Common myeloid progenitor, CD34-positive (primary cell): Measurements from ENCODE around the gene SLC6A6.
A peak's percentile ranks its signal among the peaks of the same experiment; 100 is the strongest.

Source experiments
- CTCF ChIA-PET: fragments of 350-600 bp; sonication (Branson Sonifier 250); formaldehyde crosslinking; loops from one replicate; lab custom pipeline; 2021; ENCODE audit warnings: antibody characterized with exemption; lab: Charles Lee
- POLR2A ChIA-PET: fragments of 350-600 bp; sonication (Branson Sonifier 250); formaldehyde crosslinking; loops from one replicate; lab custom pipeline; 2021; ENCODE audit warnings: antibody characterized with exemption; lab: Charles Lee
- DNase-seq, 3 donors: peaks; one replicate each; pipeline versions ENCODE4 v3.0.0 to v3.0.0-alpha.2; 2013
- H3K27ac ChIP-seq, 2 experiments: 1 replicate in 1 of 2; 2 replicates in 1 of 2; pipeline ENCODE4 v1.7.0; 2013; ENCODE audit warnings: inconsistent platforms in 2 of 2, low read length in 2 of 2, mild to moderate bottlenecking in 2 of 2, low read depth in 1 of 2, moderate library complexity in 1 of 2; ENCODE audit not compliant: severe bottlenecking in 2 of 2, insufficient read depth in 1 of 2, poor library complexity in 1 of 2
- H3K27me3 ChIP-seq, 5 experiments: replicated peaks in 2 of 5; 1 replicate in 3 of 5; 2 replicates in 2 of 5; pipeline versions ENCODE4 v1.6.1 to v1.7.0; 2013; ENCODE audit warnings: low read length in 4 of 5, mild to moderate bottlenecking in 2 of 5, moderate library complexity in 2 of 5, inconsistent platforms in 1 of 5; ENCODE audit not compliant: insufficient read depth in 5 of 5, control insufficient read depth in 4 of 5
- H3K36me3 ChIP-seq, 4 experiments: 1 replicate in 2 of 4; 2 replicates in 2 of 4; pipeline versions ENCODE4 v1.6.1 to v1.7.0; 2013; ENCODE audit warnings: low read length in 3 of 4, control low read depth in 1 of 4, mild to moderate bottlenecking in 1 of 4; ENCODE audit not compliant: control insufficient read depth in 4 of 4, insufficient read depth in 4 of 4
- H3K4me1 ChIP-seq, 4 experiments: 1 replicate in 3 of 4; 2 replicates in 1 of 4; pipeline versions ENCODE4 v1.6.1 to v1.7.1; 2013; ENCODE audit warnings: low read length in 3 of 4, mild to moderate bottlenecking in 3 of 4, control low read depth in 1 of 4, inconsistent platforms in 1 of 4, moderate library complexity in 1 of 4; ENCODE audit not compliant: control insufficient read depth in 4 of 4, insufficient read depth in 4 of 4; ENCODE audit errors: control extremely low read depth in 1 of 4
- H3K4me3 ChIP-seq, 7 experiments: 1 replicate in 4 of 7; 2 replicates in 3 of 7; pipeline versions ENCODE4 v1.5.1 to v1.7.0; 2013; ENCODE audit warnings: mild to moderate bottlenecking in 7 of 7, low read length in 6 of 7, moderate library complexity in 6 of 7, inconsistent platforms in 2 of 7, low read depth in 2 of 7, control low read depth in 1 of 7; ENCODE audit not compliant: insufficient read depth in 4 of 7, control insufficient read depth in 1 of 7; ENCODE audit errors: extremely low read depth in 1 of 7
- H3K9me3 ChIP-seq, 5 experiments: 1 replicate in 4 of 5; 2 replicates in 1 of 5; pipeline versions ENCODE4 v1.6.1 to v1.7.1; 2013; ENCODE audit warnings: low read length in 4 of 5, mild to moderate bottlenecking in 2 of 5, inconsistent platforms in 1 of 5, low read depth in 1 of 5, moderate library complexity in 1 of 5; ENCODE audit not compliant: control insufficient read depth in 4 of 5, insufficient read depth in 2 of 5; ENCODE audit errors: control extremely low read depth in 1 of 5
- WGBS: methylation state at CpG from one replicate; pipeline ENCODE4 v1.1.5; 2013; ENCODE audit not compliant: insufficient coverage; 5-methylcytosine and 5-hydroxymethylcytosine counted together

SLC6A6 gene

DNA sequence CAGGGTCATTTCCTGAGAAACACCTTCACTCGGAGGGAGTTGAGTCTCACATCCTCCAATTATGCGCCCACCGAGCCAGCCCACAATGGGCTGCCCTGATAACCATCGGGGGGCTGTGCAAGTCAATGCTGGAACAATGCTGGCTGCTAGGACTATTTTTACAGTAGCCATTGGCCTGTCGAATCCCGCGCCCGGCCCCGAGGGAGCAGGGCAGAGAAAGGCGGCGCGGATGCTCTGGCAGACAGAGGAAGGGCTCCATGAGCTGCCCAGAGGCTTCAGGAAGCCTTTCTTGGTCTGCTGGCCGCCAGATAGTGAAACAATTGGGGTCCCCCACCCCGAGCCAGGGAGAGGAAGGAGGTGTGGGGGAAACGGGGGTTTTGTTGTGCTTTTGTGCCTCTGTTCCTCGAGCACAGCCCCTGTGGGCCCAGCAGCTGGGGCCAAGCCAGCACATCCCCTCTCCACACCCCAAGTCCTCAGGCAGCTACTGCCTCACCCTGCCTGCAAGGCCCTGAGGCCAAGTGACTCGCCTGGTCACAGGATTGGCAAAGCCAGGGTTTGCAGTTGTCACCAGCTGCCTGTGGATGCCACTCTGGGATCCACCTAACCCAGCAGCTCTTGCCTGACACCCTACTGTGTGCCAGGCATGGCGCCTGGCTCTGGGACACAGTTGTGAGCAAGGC lies 39.0 kb downstream of the SLC6A6 start:
- Histone ChIP-seq H3K27ac (no peak overlapping the region), H3K9me3 (no peaks in the 10 kb centered on the region), H3K4me1 (peaks cover 13 to 54% (median 43%) of the 10 kb centered on the region in 4 experiments), H3K27me3 (no peaks in the 10 kb centered on the region), H3K4me3 (peak overlapping the region in 2 of 7 experiments; percentile 13 to 40), H3K36me3 (peaks cover 3 to 30% (median 18%) of the 10 kb centered on the region in 4 experiments)
- 29% methylated on average over 16 of the region's 18 CpGs for WGBS
- ChIA-PET POLR2A (no interaction called here), CTCF (interaction anchor here (0.7 to 5.0 kb wide), 10 partner anchors 8 to 240 kb away, joined by 3 to 39 read pairs (median 7); no protein-coding TSS in a partner anchor)
- DNase-seq = peak in 1 of 3 donors; percentile 37

DNA sequence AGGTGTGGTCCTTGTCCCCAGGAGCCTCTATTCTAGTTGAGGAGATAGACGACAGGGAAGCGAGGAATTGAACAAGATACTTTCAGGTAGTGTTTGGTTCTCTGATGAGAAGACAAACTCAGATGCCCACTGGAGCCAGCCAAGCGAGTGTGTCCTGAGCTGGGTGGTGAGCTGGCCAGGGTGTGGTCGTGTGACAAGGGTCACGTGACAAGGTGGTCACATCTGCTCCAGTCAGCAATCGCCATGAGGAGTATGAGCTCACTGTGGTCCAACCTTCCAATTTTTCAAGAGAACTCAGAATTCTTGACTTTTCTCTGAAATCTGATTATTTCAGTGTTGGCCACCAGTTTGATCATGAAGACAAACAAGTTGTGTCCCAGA lies 39.5 kb downstream of the SLC6A6 start:
- Histone ChIP-seq H3K4me1 (peaks cover 13 to 48% (median 40%) of the 10 kb centered on the region in 4 experiments), H3K27ac (no peak overlapping the region), H3K4me3 (no peak overlapping the region), H3K27me3 (no peaks in the 10 kb centered on the region), H3K36me3 (peaks cover 3 to 36% (median 22%) of the 10 kb centered on the region in 4 experiments), H3K9me3 (no peaks in the 10 kb centered on the region)
- POLR2A ChIA-PET = no interaction called here
- CTCF ChIA-PET = interaction anchor here (0.7 to 5.0 kb wide), 10 partner anchors 8 to 240 kb away, joined by 3 to 39 read pairs (median 7); no protein-coding TSS in a partner anchor
- WGBS = 95% methylated on average over 6 of the region's 6 CpGs
- DNase-seq = no peak

DNA sequence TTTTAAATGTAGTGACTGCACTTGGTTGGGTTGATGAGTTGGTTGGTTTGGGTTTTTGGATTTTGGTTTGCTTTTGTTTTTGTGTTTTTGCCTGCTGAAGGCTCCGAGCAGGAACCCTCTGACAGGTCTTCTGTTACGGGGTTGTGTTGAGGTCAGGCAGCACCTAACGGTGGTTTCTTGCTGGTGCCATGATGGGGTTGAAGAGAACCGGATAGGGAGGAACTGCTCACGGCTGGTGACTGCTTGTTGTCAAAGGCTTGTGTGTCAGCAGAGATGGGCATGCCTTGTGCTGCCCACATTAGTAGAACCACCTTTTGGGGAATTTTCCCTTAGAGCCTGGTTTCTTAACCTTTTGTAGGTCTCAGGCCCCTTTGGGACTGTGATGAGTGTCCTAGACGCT lies 42.0 kb downstream of the SLC6A6 start:
- WGBS = 100% methylated on average over 2 of the region's 6 CpGs
- DNase-seq = no peak
- Histone ChIP-seq H3K27me3 (no peaks in the 10 kb centered on the region), H3K9me3 (no peaks in the 10 kb centered on the region), H3K4me3 (no peak overlapping the region), H3K4me1 (peaks cover under 1 to 33% (median 25%) of the 10 kb centered on the region in 4 experiments), H3K27ac (no peak overlapping the region), H3K36me3 (peaks cover 8 to 60% (median 44%) of the 10 kb centered on the region in 4 experiments)
- CTCF ChIA-PET = interaction anchor here (1.3 kb wide), 1 partner anchor 182 kb away, joined by 4 read pairs; no protein-coding TSS in a partner anchor
- POLR2A ChIA-PET = no interaction called here

DNA sequence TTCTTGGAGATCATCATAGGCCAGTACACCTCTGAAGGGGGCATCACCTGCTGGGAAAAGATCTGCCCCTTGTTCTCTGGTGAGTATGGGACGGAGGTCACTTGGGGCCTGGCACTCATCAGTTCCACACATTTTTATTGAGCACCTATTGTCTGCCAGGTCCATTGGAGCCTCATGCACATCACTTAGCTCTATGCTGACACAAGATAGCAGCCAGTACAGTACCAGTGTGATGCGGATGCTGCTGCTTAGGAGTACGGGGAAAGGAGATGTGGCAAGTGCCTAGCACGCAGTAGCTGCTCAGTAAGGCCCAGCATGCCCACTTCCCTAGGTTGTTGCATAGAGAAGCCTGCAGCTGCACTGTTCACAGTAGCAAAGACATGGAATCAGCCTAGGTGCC lies 43.4 kb downstream of the SLC6A6 start:
- 93% methylated on average over 4 of the region's 4 CpGs for WGBS
- no peaks in the 10 kb centered on the region for H3K27me3 ChIP-seq
- DNase-seq = no peak
- H3K4me1 ChIP-seq = peaks cover 0 to 19% (median 11%) of the 10 kb centered on the region in 4 experiments
- CTCF ChIA-PET = interaction anchor here (1.1 to 3.1 kb wide), 3 partner anchors 9 to 242 kb away, joined by 3 to 13 read pairs (median 6); no protein-coding TSS in a partner anchor
- no peaks in the 10 kb centered on the region for H3K9me3 ChIP-seq
- no peak overlapping the region for H3K27ac ChIP-seq
- H3K36me3 ChIP-seq = peaks cover 8 to 71% (median 53%) of the 10 kb centered on the region in 4 experiments
- H3K4me3 ChIP-seq = no peak overlapping the region
- POLR2A ChIA-PET = no interaction called here

DNA sequence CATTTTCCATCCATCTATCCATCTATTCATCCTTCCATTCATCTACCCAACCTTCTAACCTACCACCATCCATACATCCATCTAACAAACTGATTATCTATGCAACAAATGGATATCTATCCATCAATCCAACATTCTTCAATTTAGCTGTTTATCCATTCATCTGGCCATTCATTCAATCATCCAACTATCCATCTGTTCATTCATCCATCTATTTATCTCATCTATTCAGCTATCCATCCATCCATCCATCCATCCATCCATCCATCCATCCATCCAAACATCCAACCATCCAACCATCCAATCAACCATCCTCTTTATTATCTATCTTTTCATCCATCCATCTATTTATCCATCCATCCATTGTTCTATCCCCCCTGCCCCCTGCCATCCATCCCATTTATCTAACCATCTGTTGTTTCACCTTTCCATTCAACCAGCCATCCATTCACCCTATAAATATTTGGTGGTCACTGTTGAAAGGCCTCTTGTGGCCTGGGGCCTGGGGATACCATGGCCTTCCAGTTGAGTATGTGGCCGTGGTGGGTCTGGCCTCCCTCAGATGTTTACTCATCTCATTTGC lies 44.7 kb downstream of the SLC6A6 start:
- H3K36me3 ChIP-seq = peaks cover 8 to 84% (median 65%) of the 10 kb centered on the region in 4 experiments

DNA sequence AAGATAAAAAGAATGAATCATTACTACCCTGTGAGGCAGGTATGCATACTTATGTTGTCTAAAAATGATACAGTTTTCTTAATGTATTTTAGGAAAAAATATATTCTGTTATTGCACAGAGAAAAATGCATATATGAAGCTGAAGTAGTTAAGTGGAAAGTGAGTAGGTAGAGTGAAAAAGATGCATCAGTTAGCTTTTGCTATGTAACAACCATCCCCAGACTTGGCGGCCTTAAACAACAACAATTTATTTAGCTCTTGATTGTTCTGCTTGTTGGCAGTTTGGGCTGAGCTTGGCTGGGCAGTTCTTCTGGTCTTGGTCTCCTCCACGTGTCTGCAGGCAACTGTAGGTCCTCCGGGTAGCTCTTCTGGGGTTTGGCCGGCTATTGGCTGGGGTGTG lies 45.7 kb downstream of the SLC6A6 start:
- CTCF ChIA-PET = interaction anchor here (0.9 to 3.1 kb wide), 9 partner anchors 9 to 244 kb away, joined by 3 to 13 read pairs (median 3); no protein-coding TSS in a partner anchor
- Histone ChIP-seq H3K27me3 (no peaks in the 10 kb centered on the region), H3K36me3 (peaks cover 8 to 94% (median 72%) of the 10 kb centered on the region in 4 experiments), H3K4me3 (no peak overlapping the region), H3K9me3 (no peaks in the 10 kb centered on the region), H3K27ac (no peak overlapping the region), H3K4me1 (peaks cover 0 to under 1% (median 0%) of the 10 kb centered on the region in 4 experiments)
- WGBS = 82% methylated on average over 3 of the region's 4 CpGs
- POLR2A ChIA-PET = no interaction called here
- no peak for DNase-seq

More for the DNA sequence above, 44.7 kb downstream of the SLC6A6 start:
- Histone ChIP-seq H3K4me3 (no peak overlapping the region), H3K4me1 (peaks cover 0 to 6% (median 0%) of the 10 kb centered on the region in 4 experiments), H3K27me3 (no peaks in the 10 kb centered on the region), H3K9me3 (no peaks in the 10 kb centered on the region), H3K27ac (no peak overlapping the region)
- WGBS = 100% methylated on average over 1 of the region's 1 CpG
- ChIA-PET CTCF (interaction anchor here (2.0 to 3.1 kb wide), 2 partner anchors 11 to 243 kb away, joined by 6 to 13 read pairs; no protein-coding TSS in a partner anchor), POLR2A (no interaction called here)
- DNase-seq = no peak
